A673 (cell line): ENCODE measurements around the gene RNF149.

Source experiments
- CTCF ChIP-seq: fragments of 300-800, 200-600 bp; sonication (generic); conservative IDR thresholded peaks from 2 replicates; pipeline ENCODE4 v1.5.1; 2017; ENCODE audit warnings: low read depth, mild to moderate bottlenecking, antibody characterized with exemption, low read length, moderate library complexity, mixed read lengths
- EZH2 ChIP-seq: fragments of 200-600 bp; sonication (generic); IDR thresholded peaks from 2 replicates; pipeline ENCODE4 v1.6.1; 2017; ENCODE audit warnings: borderline replicate concordance, low read depth, mild to moderate bottlenecking, mixed read lengths, antibody characterized with exemption, low read length; ENCODE audit not compliant: poor library complexity, severe bottlenecking

- TF ChIP-seq EZH2: no peak
- TF ChIP-seq CTCF: no peak
Measured at GRCh38 chr2:101341421-101341820, 32.9 kb upstream of the RNF149 start.
